Stimulated activated CD4-positive, alpha-beta T cell treated with anti-CD3 and anti-CD28 coated beads, Interleukin-1b, Interleukin-23, amount 100 ng/mL, for 24 hours (primary cell): ENCODE measurements around the gene TAB2.
"Not testable (repeated sequence)": the region's sequence is repeated elsewhere in the genome, so short reads cannot be mapped to it uniquely, and the experiment has no call there.

Source experiments
- DNase-seq, 4 experiments: peaks; one replicate each; pipeline ENCODE4 v3.0.0-alpha.2; 2020; ENCODE audit warnings: low read depth in 4 of 4, low spot score in 1 of 4

Gene TAB2

GRCh38 chr6:149456311-149457021 is 139.0 kb downstream of the TAB2 start:
- no peak for DNase-seq

GRCh38 chr6:149457316-149457884 is 139.9 kb downstream of the TAB2 start:
- no peak for DNase-seq

GRCh38 chr6:149458196-149458595 is 140.7 kb downstream of the TAB2 start:
- DNase-seq, result no peak

GRCh38 chr6:149458806-149459205 is 141.3 kb downstream of the TAB2 start:
- DNase-seq, result no peak

GRCh38 chr6:149459761-149460160 is 142.2 kb downstream of the TAB2 start:
- DNase-seq, result no peak

GRCh38 chr6:149460249-149460648 is 142.7 kb downstream of the TAB2 start:
- DNase-seq, result not testable (repeated sequence)
